GM12878 (cell line): ENCODE data around the gene LRWD1. TPM values are rescaled to one million over a fixed set of nuclear protein-coding genes. Genes with fewer than 3 reads are reported as not detected.

Experiments used
- ATAC-seq: fragments of 200-7000 bp; cut with Tn5 transposase; 3 replicates; pipeline ENCODE4 v1.9.1; 2020; ENCODE audit warnings: mild to moderate bottlenecking, moderate library complexity
- BruUV-seq: library from RNA; stranded (reverse); fragments of 400-500 nt; replicated peaks from 2 replicates; lab custom pipeline; 2021; lab: Mats Ljungman, UMichigan
- CTCF ChIA-PET: fragments of 300-600 bp; sonication (Branson Sonifier 250); formaldehyde crosslinking; extraction: SDS; loops from one replicate; lab custom pipeline; 2021; ENCODE audit warnings: inconsistent platforms; lab: Yijun Ruan, JAX
- POLR2A ChIA-PET: fragments of 350-600 bp; formaldehyde crosslinking; extraction: SDS; loops from one replicate; lab custom pipeline; 2021; ENCODE audit warnings: inconsistent platforms; lab: Charles Lee
- RAD21 ChIA-PET: fragments of 300-600 bp; sonication (Branson Sonifier 250); formaldehyde crosslinking; loops from one replicate; lab custom pipeline; 2023; ENCODE audit warnings: antibody characterized with exemption; ENCODE audit not compliant: unreplicated experiment; lab: Charles Lee
- SMC1A ChIA-PET: fragments of 300-600 bp; sonication (Branson Sonifier 250); formaldehyde crosslinking; loops from one replicate; lab custom pipeline; 2023; ENCODE audit not compliant: unreplicated experiment, uncharacterized antibody; lab: Charles Lee
- DNase-seq: peaks from one replicate; pipeline ENCODE4 v3.0.0-alpha.2; 2011; ENCODE audit warnings: low read depth, low spot score
- FAIRE-seq: peaks from 3 replicates; lab custom pipeline; 2011; peaks lifted over from hg19 to GRCh38; lab: Jason Lieb, UNC
- H2AFZ ChIP-seq: 2 replicates; pipeline ENCODE4 v1.6.0; 2011; ENCODE audit warnings: low read depth, low read length, control low read depth; ENCODE audit not compliant: control insufficient read depth
- H3K27ac ChIP-seq: 2 replicates; pipeline ENCODE4 v1.5.1; 2011; ENCODE audit warnings: control low read depth; ENCODE audit not compliant: control insufficient read depth, insufficient read depth
- H3K27me3 ChIP-seq, 2 experiments: replicated peaks in 1 of 2; 2 replicates each; pipeline versions ENCODE4 v1.6.0 to v1.6.1; 2011; ENCODE audit warnings: low read length in 1 of 2; ENCODE audit not compliant: control insufficient read depth in 2 of 2, insufficient read depth in 2 of 2
- H3K36me3 ChIP-seq, 2 experiments: 2 replicates each; pipeline ENCODE4 v1.5.1; 2011; ENCODE audit warnings: low read length in 1 of 2; ENCODE audit not compliant: control insufficient read depth in 2 of 2, insufficient read depth in 2 of 2
- H3K4me1 ChIP-seq: 2 replicates; pipeline ENCODE4 v1.6.1; 2011; ENCODE audit warnings: mild to moderate bottlenecking, low read length, moderate library complexity, mixed read lengths; ENCODE audit not compliant: control insufficient read depth, insufficient read depth
- H3K4me2 ChIP-seq: 2 replicates; pipeline ENCODE4 v1.6.0; 2011; ENCODE audit warnings: control low read depth; ENCODE audit not compliant: control insufficient read depth, insufficient read depth
- H3K4me3 ChIP-seq: fragments of 200-600 bp; sonication (generic); 2 replicates; pipeline ENCODE4 v1.5.1; 2016
- H3K79me2 ChIP-seq: 2 replicates; pipeline ENCODE4 v1.6.0; 2011; ENCODE audit warnings: low read length; ENCODE audit not compliant: control insufficient read depth, insufficient read depth
- H3K9ac ChIP-seq: 2 replicates; pipeline ENCODE4 v1.8.0; 2011; ENCODE audit warnings: low read length, control low read depth, mixed read lengths; ENCODE audit not compliant: control insufficient read depth, insufficient read depth
- H3K9me3 ChIP-seq: replicated peaks from 3 replicates; pipeline ENCODE4 v1.5.1; 2011; ENCODE audit warnings: mild to moderate bottlenecking, low read length; ENCODE audit not compliant: control insufficient read depth, insufficient read depth
- H4K20me1 ChIP-seq: 2 replicates; pipeline ENCODE4 v1.6.0; 2011; ENCODE audit not compliant: control insufficient read depth, insufficient read depth
- CHD1 ChIP-seq: IDR thresholded peaks from 2 replicates; pipeline ENCODE4 v1.6.1; 2012; ENCODE audit warnings: low read depth, low read length, improper control_type of control experiment
- CTCF ChIP-seq, 3 experiments: IDR thresholded peaks in 2 of 3; conservative IDR thresholded peaks in 1 of 3; 2 replicates each; pipeline ENCODE4 v1.5.1; 2011; ENCODE audit warnings: low read depth in 3 of 3, low read length in 3 of 3, mild to moderate bottlenecking in 3 of 3, control low read depth in 2 of 3, moderate library complexity in 2 of 3, inconsistent platforms in 1 of 3, mixed read lengths in 1 of 3; ENCODE audit not compliant: control insufficient read depth in 2 of 3, insufficient read depth in 1 of 3; ENCODE audit errors: extremely low read depth in 1 of 3
- HDAC6 ChIP-seq: fragments of 200-600 bp; sonication (generic); IDR thresholded peaks from one replicate; pipeline ENCODE4 v1.8.0; 2017; ENCODE audit warnings: antibody characterized with exemption; ENCODE audit not compliant: unreplicated experiment
- PBX3 ChIP-seq: IDR thresholded peaks from 2 replicates; pipeline ENCODE4 v1.6.1; 2011; ENCODE audit warnings: mild to moderate bottlenecking, low read depth, low read length, moderate library complexity; ENCODE audit not compliant: insufficient replicate concordance
- POU2F2 ChIP-seq: IDR thresholded peaks from 3 replicates; pipeline ENCODE4 v1.6.1; 2011; ENCODE audit warnings: low read depth, mild to moderate bottlenecking, low read length, borderline replicate concordance
- RB1 ChIP-seq: fragments of 450-650 bp; formaldehyde crosslinking; IDR thresholded peaks from 2 replicates; pipeline ENCODE4 v1.6.1; 2017; ENCODE audit warnings: mild to moderate bottlenecking, borderline replicate concordance
- RELB ChIP-seq: fragments of 450-650 bp; IDR thresholded peaks from 2 replicates; pipeline ENCODE4 v1.6.1; 2017; ENCODE audit warnings: low read depth, mild to moderate bottlenecking, moderate library complexity
- RUNX3 ChIP-seq: IDR thresholded peaks from 2 replicates; pipeline ENCODE4 v1.6.1; 2012; ENCODE audit warnings: low read length, inconsistent platforms
- STAT1 ChIP-seq: fragments of 450-650 bp; conservative IDR thresholded peaks from 2 replicates; pipeline ENCODE4 v1.6.1; 2014; ENCODE audit warnings: antibody characterized with exemption, mild to moderate bottlenecking
- YY1 ChIP-seq: IDR thresholded peaks from 2 replicates; pipeline ENCODE4 v1.6.1; 2011; ENCODE audit warnings: low read depth, mild to moderate bottlenecking, low read length
- ZBTB11 ChIP-seq: fragments of 450-650 bp; formaldehyde crosslinking; IDR thresholded peaks from 2 replicates; pipeline ENCODE4 v1.5.0; 2022; ENCODE audit warnings: mild to moderate bottlenecking, missing genetic modification characterization
- ZZZ3 ChIP-seq: IDR thresholded peaks from 2 replicates; pipeline ENCODE4 v1.6.1; 2011; ENCODE audit warnings: low read depth; ENCODE audit not compliant: control insufficient read depth, insufficient read length
- WGBS: methylation state at CpG from one replicate; pipeline ENCODE4 v1.1.6; 2016; ENCODE audit warnings: low lambda C conversion rate; ENCODE audit not compliant: insufficient replicate concordance, insufficient coverage; ENCODE audit errors: missing lambda C conversion rate; 5-methylcytosine and 5-hydroxymethylcytosine counted together
- in situ Hi-C: fragments of 300-500 bp; cut with MboI; formaldehyde crosslinking; loops from 9 replicates; pipeline ENCODE4 v1.14.3; 2018; ENCODE audit warnings: mixed read lengths
- intact Hi-C: fragments of 100-400 bp; cut with micrococcal nuclease; formaldehyde crosslinking; loops from one replicate; pipeline ENCODE4 v1.14.2; 2022; ENCODE audit not compliant: unreplicated experiment
- polyA plus RNA-seq, 11 experiments: library from polyadenylated mRNA; depleted of rRNA in 4 of 11; unstranded in 6 of 11; stranded (reverse) in 5 of 11; fragments of >200 nt; fragmentation: Nextera tagmentation in 4 of 11; fragmentation: Illumina TruSeq in 1 of 11; extraction: Ambion mirVana in 4 of 11; extraction: Trizol in 1 of 11; gene quantifications; 1 replicate in 1 of 11; 2 replicates in 10 of 11; pipeline versions ENCODE4 v1.2.1 to v1.2.3, GENCODE V29; 2011 to 2016; ENCODE audit warnings: inconsistent platforms in 2 of 11, missing spikeins in 2 of 11, low read depth in 1 of 11
- total RNA-seq, 4 experiments: library from RNA; depleted of rRNA in 3 of 4; stranded (reverse); fragments of >200 nt in 3 of 4; fragmentation: Illumina TruSeq in 1 of 4; extraction: Trizol in 1 of 4; gene quantifications; 2 replicates each; pipeline versions ENCODE4 v1.2.1 to v1.2.3, GENCODE V29; 2013 to 2021

Gene LRWD1
- total and polyA plus RNA-seq, 10 of the 15 experiments (the other 5 are each of a cell fraction or from before 2014, with no cell fraction given): 0.40 to 64.4 (median 26.1) TPM

- TF ChIP-seq RELB (no peak), HDAC6 (no peak), RUNX3 (no peak), STAT1 (no peak), ZZZ3 (no peak)
Observed at GRCh38 chr7:102466097-102466496, 1.3 kb downstream of the LRWD1 start (continued).

- no peak overlapping the region for H3K9ac ChIP-seq
- in situ Hi-C loops: no loop called here
- no peak for FAIRE-seq
- TF ChIP-seq POU2F2: no peak
- no peak for TF ChIP-seq RB1
- TF ChIP-seq YY1: no peak
- TF ChIP-seq CHD1: no peak
- TF ChIP-seq CTCF (IDR thresholded peaks at IDR 0.05 in 2 of 3, conservative IDR thresholded peaks at IDR 0.05 in 1 of 3; ENCODE audit: control insufficient read depth in 2 of 3, extremely low read depth in 1 of 3, insufficient read depth in 1 of 3, low read depth in 3 of 3, low read length in 3 of 3): no peak
- TF ChIP-seq ZBTB11: no peak
- no peak for TF ChIP-seq PBX3
Observed at GRCh38 chr7:102467581-102468477, 3.0 kb downstream of the LRWD1 start.

More at GRCh38 chr7:102467581-102468477, 3.0 kb downstream of the LRWD1 start:
- SMC1A ChIA-PET: interaction anchor here (0.8 to 3.7 kb wide), 4 partner anchors 23 to 64 kb away, joined by 3 to 32 read pairs (median 4); no protein-coding TSS in a partner anchor
- Histone ChIP-seq H3K4me3 (no peak overlapping the region), H3K4me2 (no peak overlapping the region), H3K4me1 (peaks cover 15% of the 10 kb centered on the region), H3K9me3 (no peaks in the 10 kb centered on the region), H3K36me3 (peaks cover 6 to 20% of the 10 kb centered on the region in 2 experiments), H4K20me1 (no peaks in the 10 kb centered on the region), H3K27ac (no peak overlapping the region), H3K27me3 (no peaks in the 10 kb centered on the region), H2AFZ (no peak overlapping the region), H3K79me2 (peaks cover 29% of the 10 kb centered on the region)
- 95% methylated on average over 23 of the region's 24 CpGs for WGBS
- no peak for DNase-seq
- POLR2A ChIA-PET: interaction anchor here (0.6 kb wide), 1 partner anchor 446 kb away, joined by 3 read pairs; no protein-coding TSS in a partner anchor
- BruUV-seq: no TSS peak
- intact Hi-C loops: loop anchor here (5.0 kb wide), 1 partner anchor 181 kb away; the partner anchor contains the start of gene SH2B2
- RAD21 ChIA-PET: interaction anchor here (0.8 to 2.2 kb wide), 5 partner anchors 35 to 64 kb away, joined by 3 to 9 read pairs (median 6); partner anchors contain the start of gene ORAI2
- CTCF ChIA-PET: interaction anchor here (0.6 to 7.0 kb wide), 12 partner anchors 18 to 1224 kb away, joined by 3 to 94 read pairs (median 4); no protein-coding TSS in a partner anchor
- ATAC-seq: no peak
